Kasumi-1 (cell line): ENCODE results near the gene NPHP3.
"Not testable (repeated sequence)": the region's sequence is repeated elsewhere in the genome, so short reads cannot be mapped to it uniquely, and the experiment has no call there.

Experiments used
- DNase-seq, 2 experiments: peaks; one replicate each; lab custom pipeline; 2025; lab: John Stamatoyannopoulos, UW

The NPHP3 gene

GRCh38 chr3:132722165-132723023 is at the start of gene NPHP3:
Gene NPHP3, minus strand, starts transcription at chr3:132722409. Its CDS starts 54 bp downstream, at chr3:132722355.
- DNase-seq = peak; percentile 93 to 95

- no peak for DNase-seq
Measured at GRCh38 chr3:132758740-132759139, 36.5 kb upstream of the NPHP3 start.

- DNase-seq = no peak
Measured at GRCh38 chr3:132756108-132756650, 34.0 kb upstream of the NPHP3 start.

- DNase-seq = no peak
Measured at GRCh38 chr3:132753946-132754345, 31.7 kb upstream of the NPHP3 start.

- DNase-seq = no peak
Measured at GRCh38 chr3:132749786-132750185, 27.6 kb upstream of the NPHP3 start.

GRCh38 chr3:132746720-132747119 is 24.5 kb upstream of the NPHP3 start:
- not testable (repeated sequence) for DNase-seq

DNA sequence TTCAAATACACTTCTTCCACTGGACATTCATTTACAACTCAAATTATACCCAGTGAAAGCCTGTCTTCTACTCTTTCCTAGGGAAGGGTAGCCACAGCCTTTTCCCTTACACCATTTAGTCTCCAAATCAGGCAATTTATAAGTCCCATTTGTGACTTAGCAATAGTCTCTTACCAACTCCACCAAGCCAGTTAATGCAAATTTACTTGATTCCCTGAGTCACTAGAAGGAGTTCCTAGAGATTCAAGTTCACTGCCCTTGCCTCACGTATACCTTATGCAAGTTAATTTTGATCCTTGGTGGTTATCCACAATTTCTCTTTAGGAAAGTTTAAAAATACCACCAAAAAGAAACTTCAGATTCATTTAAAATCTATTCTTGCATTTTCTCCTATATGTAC is 16.1 kb upstream of the NPHP3 start:
- DNase-seq = no peak

- no peak for DNase-seq
Measured at GRCh38 chr3:132735589-132735988, 13.4 kb upstream of the NPHP3 start.

DNA sequence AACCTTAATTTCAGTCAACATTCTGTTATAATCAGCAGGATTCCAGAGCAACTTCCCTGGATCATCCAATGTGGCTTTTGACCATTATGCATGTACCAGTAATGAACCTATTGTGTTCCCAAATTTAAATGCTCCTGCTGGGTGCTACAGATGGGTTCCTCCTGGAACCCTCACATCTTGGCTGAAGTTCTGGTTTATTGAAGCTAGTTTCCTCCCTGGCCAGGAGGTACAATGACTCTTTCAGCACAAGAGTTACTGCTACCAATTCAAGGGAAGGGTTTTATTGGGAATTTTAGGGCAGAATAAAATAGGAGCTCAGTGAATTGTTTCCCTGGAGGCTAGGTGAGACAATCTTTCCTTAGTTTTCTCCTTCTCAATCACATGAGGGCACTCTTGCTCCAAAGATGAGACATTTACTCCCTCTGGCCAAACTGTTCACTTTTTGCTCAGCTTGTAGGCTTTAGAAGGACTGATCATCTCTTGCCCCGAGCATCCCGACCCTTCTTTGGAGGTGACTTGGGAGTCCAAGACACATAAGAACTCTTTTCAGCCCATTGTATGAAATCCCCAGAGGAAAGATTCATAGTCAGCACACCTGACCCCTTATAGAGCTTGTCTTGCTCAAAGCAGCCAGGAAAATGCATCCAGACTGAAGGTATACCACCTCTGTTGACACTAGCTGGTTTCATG is 8.8 kb upstream of the NPHP3 start:
- DNase-seq = peak; percentile 41 to 63

DNA sequence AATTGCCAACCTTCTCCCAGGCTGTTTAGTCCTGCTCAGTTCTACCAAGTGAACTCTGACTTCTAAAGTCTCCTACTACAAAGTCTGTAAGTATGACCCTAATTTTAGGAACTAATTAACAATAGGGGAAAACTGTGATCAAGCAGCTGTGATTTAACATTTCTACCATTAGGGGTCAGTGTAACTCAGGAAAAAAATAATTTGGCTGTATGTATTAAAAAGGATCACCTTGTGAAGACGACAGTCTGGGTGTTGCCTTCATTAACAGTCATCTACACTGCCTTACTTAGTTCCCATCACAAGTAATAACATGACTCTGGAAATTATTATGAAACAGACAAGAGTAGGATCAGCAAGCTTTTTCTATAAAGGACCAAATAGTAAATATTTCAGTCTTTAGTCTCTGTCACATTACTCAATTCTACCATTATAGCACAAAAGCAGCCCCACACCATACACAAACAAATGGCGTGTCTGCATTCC is 4.2 kb upstream of the NPHP3 start:
- DNase-seq = peak; percentile 62 to 76

DNA sequence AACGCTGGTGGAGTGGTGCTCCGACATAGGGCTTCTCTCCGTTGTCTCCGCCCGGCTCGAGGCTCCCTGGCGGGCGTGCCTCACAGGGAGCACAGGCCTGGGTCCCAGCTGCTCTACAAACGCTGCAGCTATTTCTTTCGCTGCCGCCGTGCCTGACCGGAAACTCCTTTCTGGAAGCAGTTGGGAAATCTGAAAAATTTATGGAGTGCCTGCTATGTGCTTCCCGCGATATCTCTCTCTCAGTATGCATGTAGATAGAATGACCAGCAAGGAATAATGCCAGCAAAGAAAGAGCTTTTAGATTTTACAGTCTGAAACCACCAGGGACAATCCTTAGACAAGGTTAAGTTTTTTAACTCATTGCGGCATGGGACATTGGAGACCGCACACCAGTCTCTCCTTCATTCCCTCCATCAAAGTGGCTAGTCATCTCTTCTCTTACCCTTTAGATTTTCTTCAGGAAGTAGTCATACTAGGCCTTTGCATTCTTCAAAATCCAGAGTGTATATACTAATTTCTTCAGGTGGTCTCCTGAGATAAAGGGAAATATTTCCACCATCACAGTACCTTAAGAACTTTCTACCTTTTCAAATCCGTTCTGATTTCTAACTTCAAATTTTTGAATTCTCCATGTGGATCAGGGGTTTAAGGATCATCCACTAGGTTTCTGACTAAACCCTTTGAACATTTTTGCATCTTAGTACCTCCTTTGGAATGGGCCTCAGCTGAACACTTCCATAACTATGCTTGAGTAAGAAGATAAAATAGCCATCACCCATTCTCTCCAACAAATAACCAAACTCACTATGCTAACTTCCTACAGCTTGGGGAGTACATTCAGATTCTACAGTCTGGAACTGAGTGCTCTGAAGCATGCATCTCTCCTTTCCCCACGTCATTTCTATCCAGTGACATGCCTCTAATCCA is 1.1 kb upstream of the NPHP3 start:
- peak in 1 of 2 experiments; percentile 4 for DNase-seq

DNA sequence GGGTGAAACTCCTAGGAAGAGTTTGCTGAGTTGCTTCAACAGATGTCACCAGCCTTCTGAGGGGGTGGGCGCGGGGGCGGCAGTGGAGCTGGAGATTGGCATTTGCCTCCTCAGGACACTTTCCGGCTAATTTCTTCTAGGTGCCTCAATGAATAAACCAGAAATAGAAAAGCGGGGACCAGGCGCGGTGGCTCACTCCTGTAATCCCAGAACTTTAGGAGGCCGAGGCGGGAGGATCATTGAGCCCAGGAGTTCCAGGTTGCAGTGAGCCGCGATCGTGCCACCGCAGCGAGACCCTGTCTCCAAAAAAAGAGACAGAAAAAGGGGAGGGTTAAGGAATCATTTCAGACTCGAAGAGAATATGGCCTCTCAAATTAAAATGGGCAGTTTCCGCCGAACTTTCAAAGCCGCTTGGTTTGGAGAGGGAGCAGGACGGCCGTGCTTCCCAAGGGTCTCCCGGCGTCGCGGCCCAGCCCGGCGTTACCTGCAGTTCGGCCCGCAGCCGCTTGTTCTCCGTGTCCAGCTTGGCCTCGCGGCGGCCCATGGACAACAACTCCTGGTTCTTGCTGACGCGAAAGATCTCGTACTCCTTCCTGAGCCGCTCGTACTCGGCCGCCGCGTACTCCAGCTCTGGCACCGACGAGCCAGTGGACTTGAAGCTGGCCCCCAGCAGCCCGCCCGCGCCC is 587 bp downstream of the NPHP3 start:
- DNase-seq = peak in 1 of 2 experiments; percentile 38

- no peak for DNase-seq
Measured at GRCh38 chr3:132720228-132720627, 2.0 kb downstream of the NPHP3 start.

DNA sequence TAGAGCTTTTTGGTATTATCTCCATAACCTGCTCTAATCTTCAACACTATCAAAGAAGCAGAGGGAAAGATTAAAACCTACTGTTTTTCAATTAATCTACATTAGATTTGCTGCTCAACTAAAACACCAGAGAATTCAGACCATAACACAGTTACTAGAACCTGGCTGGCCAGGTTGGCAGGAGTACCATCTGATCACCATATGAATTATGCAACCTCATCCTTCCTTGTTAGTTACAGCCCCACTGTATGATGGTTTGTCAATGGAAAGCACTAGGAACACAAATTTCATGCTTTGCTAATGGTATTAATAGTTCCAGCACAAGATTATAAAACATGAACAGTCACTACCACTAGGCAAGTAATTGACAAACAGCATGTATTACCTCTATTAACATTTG is 5.8 kb downstream of the NPHP3 start:
- no peak for DNase-seq

GRCh38 chr3:132713977-132714727 is 8.1 kb downstream of the NPHP3 start:
- no peak for DNase-seq

- DNase-seq = no peak
Measured at GRCh38 chr3:132710311-132710710, 11.9 kb downstream of the NPHP3 start.

DNA sequence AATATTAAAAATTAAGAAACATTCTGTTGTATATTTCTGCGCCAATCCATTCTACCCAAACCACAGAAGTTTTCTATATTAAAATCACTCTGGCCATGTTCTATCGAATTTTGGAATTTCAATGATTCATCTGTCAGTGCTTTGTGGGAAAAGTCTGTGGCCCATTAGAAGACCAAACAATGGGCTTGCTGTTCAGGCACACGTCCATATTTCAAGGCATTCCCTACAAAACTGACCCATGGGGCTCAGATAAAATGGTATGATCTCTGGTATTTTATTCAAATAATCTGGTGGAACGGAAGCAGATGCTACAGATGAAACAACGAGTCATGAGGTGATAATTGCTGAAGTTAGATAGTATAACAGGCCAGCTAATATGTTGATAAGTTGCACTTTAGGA is 12.4 kb downstream of the NPHP3 start:
- no peak for DNase-seq

- DNase-seq = no peak
Measured at GRCh38 chr3:132703733-132704132, 18.5 kb downstream of the NPHP3 start.

- no peak for DNase-seq
Measured at GRCh38 chr3:132695422-132695821, 26.8 kb downstream of the NPHP3 start.

GRCh38 chr3:132694991-132695390 is 27.2 kb downstream of the NPHP3 start:
- DNase-seq = no peak
